ENCODE results near the gene LINS1.
A peak's percentile ranks its signal among the peaks of the same experiment; 100 is the strongest.

LINS1 gene

DNA sequence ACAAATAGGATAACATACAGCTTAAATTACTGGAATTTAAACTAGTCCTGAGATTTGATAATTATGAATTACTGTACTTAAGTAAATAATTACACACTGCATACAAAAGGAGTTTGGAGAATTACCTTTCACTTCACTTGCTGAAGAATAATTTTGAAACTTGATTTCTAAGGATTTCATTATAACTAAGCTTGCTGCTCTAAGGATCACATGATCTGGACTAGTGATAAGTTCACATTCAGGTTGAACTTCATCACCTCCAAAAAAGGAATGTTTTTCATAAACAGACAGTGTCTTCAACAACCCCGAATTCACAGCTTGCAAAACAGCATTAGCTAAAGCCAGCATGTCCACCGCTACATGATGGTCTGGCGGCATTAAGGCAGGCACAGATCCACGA, 28.5 kb downstream of the LINS1 start:
- DNase-seq (ENCODE audit: low read depth), result no peak
- no peak overlapping the region for H3K4me3 ChIP-seq (ENCODE audit: low read depth, low read length)
- TF ChIP-seq POLR2A (IDR thresholded peaks at IDR 0.05; ENCODE audit: extremely low read depth, insufficient read length) (no peak), MYC (IDR thresholded peaks at IDR 0.05; ENCODE audit: low read depth, low read length) (no peak)
- TF ChIP-seq, protein P1, sequence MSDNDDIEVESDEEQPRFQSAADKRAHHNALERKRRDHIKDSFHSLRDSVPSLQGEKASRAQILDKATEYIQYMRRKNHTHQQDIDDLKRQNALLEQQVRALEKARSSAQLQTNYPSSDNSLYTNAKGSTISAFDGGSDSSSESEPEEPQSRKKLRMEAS (IDR thresholded peaks at IDR 0.05; ENCODE audit: low read depth, low read length), result no peak
- TF ChIP-seq, protein P2, sequence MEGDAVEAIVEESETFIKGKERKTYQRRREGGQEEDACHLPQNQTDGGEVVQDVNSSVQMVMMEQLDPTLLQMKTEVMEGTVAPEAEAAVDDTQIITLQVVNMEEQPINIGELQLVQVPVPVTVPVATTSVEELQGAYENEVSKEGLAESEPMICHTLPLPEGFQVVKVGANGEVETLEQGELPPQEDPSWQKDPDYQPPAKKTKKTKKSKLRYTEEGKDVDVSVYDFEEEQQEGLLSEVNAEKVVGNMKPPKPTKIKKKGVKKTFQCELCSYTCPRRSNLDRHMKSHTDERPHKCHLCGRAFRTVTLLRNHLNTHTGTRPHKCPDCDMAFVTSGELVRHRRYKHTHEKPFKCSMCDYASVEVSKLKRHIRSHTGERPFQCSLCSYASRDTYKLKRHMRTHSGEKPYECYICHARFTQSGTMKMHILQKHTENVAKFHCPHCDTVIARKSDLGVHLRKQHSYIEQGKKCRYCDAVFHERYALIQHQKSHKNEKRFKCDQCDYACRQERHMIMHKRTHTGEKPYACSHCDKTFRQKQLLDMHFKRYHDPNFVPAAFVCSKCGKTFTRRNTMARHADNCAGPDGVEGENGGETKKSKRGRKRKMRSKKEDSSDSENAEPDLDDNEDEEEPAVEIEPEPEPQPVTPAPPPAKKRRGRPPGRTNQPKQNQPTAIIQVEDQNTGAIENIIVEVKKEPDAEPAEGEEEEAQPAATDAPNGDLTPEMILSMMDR (IDR thresholded peaks at IDR 0.05; ENCODE audit: low read depth, low read length), result no peak

DNA sequence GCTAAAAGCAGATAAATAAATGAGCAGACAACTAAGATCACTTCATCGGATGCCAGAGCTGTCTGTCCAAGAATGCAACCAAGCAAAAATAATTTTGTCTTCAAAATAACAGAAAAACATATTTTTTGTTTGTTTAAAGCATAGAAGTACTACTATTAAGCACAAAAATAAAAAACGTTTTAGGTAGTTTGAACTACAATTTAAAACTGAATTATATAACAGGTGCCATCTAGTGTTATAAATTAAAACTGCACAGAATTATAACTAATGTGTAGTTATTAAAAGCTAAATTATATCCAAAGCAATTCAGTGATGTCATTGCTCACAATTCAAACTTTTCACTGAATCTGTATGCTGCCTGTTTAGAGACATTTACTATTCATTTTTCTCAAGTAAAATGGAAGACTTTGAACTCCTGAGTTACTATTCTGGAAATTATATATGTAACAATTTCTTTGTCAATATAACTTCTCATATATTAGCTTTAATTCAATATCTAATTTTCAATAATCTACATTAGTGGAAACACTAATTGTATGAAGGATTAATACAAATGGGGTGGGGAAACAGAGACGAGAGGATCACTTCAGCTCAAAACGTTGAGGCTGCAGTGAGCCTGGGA, 29.5 kb downstream of the LINS1 start:
- TF ChIP-seq MYC (IDR thresholded peaks at IDR 0.05; ENCODE audit: low read depth, low read length) (no peak), POLR2A (IDR thresholded peaks at IDR 0.05; ENCODE audit: extremely low read depth, insufficient read length) (no peak)
- TF ChIP-seq, protein P1 (IDR thresholded peaks at IDR 0.05; ENCODE audit: low read depth, low read length), result no peak
- TF ChIP-seq, protein P2 (IDR thresholded peaks at IDR 0.05; ENCODE audit: low read depth, low read length), result no peak
- peak; percentile 32 for DNase-seq (ENCODE audit: low read depth)
- H3K4me3 ChIP-seq (ENCODE audit: low read depth, low read length), result no peak overlapping the region

DNA sequence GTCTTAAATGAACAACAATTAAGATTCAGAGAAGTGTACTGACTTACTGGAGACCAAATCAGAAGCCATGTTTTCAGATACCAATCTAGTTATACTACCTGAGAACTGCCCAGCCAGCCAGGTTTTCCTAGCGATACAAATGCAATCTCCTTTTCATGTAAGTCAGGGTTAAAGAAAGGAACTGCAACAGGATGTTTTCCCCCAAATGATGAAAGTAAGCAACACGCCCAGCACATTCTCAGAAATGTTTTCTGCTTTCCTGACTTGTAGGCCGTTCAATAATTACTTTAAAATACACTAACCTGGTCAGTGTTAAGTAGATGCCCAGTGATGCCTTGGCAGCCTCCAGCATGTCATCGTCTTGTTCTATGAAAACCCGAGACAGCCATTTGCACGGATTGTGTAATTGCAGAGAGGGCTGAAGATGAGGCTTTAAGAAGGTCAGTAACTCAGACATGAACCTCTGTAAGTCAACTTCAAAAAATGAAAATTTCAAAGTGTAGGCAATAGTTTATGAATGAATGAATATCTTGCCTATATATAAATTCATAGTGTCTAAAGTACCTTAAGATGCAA, 30.3 kb downstream of the LINS1 start:
- no peak overlapping the region for H3K4me3 ChIP-seq (ENCODE audit: low read depth, low read length)
- DNase-seq (ENCODE audit: low read depth), result no peak
- TF ChIP-seq, protein P1 (IDR thresholded peaks at IDR 0.05; ENCODE audit: low read depth, low read length), result no peak
- TF ChIP-seq POLR2A (IDR thresholded peaks at IDR 0.05; ENCODE audit: extremely low read depth, insufficient read length) (no peak), MYC (IDR thresholded peaks at IDR 0.05; ENCODE audit: low read depth, low read length) (no peak)
- TF ChIP-seq, protein P2 (IDR thresholded peaks at IDR 0.05; ENCODE audit: low read depth, low read length), result no peak

DNA sequence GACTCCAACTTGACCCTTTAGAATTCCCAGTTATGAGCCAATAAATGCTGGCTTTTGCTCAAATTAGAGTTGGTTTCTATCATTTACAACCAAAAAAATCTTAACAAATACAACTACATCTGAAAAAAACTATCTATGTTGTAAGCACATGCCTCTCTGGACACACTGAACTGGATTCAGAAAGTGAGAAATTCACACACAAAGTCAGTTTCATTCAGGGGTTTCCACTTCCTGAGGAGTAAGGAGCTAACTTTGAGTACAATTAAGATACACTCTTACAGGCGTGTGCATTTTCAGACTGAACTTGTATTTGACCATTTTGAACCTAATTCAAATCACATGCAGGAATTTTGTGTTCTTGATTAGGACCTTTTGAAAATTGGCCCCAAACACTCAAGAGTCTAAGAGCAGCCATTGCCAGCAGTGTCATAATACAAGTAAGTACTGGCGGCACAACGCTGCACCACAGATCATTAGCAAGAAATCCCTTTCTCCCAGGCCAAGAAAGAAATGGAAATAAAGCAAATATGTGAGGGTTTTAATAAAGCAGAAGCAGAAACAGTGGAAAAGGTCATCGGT, 31.2 kb downstream of the LINS1 start:
- no peak overlapping the region for H3K4me3 ChIP-seq (ENCODE audit: low read depth, low read length)
- TF ChIP-seq MYC (IDR thresholded peaks at IDR 0.05; ENCODE audit: low read depth, low read length) (no peak), POLR2A (IDR thresholded peaks at IDR 0.05; ENCODE audit: extremely low read depth, insufficient read length) (no peak)
- TF ChIP-seq, protein P1 (IDR thresholded peaks at IDR 0.05; ENCODE audit: low read depth, low read length), result no peak
- TF ChIP-seq, protein P2 (IDR thresholded peaks at IDR 0.05; ENCODE audit: low read depth, low read length), result no peak
- no peak for DNase-seq (ENCODE audit: low read depth)

DNA sequence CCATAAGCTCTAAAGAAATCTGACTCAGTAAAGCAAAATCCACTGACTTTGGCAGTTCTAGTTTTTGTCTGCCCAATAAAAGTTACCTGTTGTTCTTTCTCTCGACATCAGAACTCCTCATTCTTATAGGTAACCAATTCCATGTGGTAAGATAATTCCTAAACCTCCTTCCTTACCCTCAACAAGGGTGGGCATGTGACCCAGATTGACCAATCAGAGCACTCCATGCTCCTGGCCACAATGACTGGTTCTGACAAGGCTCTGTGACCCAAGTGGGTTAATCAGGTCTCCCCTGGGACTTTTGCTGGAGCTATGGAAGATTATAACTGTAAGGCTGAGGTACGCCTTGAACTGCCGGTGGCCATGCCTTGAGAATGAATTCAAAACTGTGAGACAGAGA, 31.7 kb downstream of the LINS1 start:
- DNase-seq (ENCODE audit: low read depth), result no peak
- TF ChIP-seq, protein P2 (IDR thresholded peaks at IDR 0.05; ENCODE audit: low read depth, low read length), result no peak
- no peak for TF ChIP-seq POLR2A (IDR thresholded peaks at IDR 0.05; ENCODE audit: extremely low read depth, insufficient read length)
- TF ChIP-seq, protein P1 (IDR thresholded peaks at IDR 0.05; ENCODE audit: low read depth, low read length), result no peak
- TF ChIP-seq MYC (IDR thresholded peaks at IDR 0.05; ENCODE audit: low read depth, low read length), result no peak
- H3K4me3 ChIP-seq (ENCODE audit: low read depth, low read length), result no peak overlapping the region
